Measurements from ENCODE around the gene SOX10. TPM values are rescaled to one million over a fixed set of nuclear protein-coding genes. Genes with fewer than 3 reads are reported as not detected.

Gene SOX10
- total RNA-seq, 1 experiment from 2014 or later, result 2.7 TPM

GRCh38 chr22:37959231-37959825, 25.0 kb downstream of the SOX10 start (continued):
- no peak for TF ChIP-seq USF2 (CRISPR knock-in tag; IDR thresholded peaks at IDR 0.05)
- TF ChIP-seq ESRRA (CRISPR knock-in tag; IDR thresholded peaks at IDR 0.05; ENCODE audit: borderline replicate concordance), result no peak
- no peak for TF ChIP-seq EMX1 (CRISPR knock-in tag; IDR thresholded peaks at IDR 0.05)

GRCh38 chr22:37957232-37957631, 27.1 kb downstream of the SOX10 start:
- CTCF ChIA-PET, result interaction anchor here (0.6 kb wide), 1 partner anchor 140 kb away, joined by 3 read pairs; no protein-coding TSS in a partner anchor

More at GRCh38 chr22:37957232-37957631, 27.1 kb downstream of the SOX10 start:
- peaks cover 20% of the 10 kb centered on the region for H3K4me1 Mint-ChIP-seq
- peaks cover 11% of the 10 kb centered on the region for H3K27me3 Mint-ChIP-seq (ENCODE audit: low read depth)
- no peak for DNase-seq (ENCODE audit: low spot score)
- no peak overlapping the region for H3K27ac Mint-ChIP-seq
- no peak for ATAC-seq
- no peak overlapping the region for H3K4me3 Mint-ChIP-seq
- H3K9me3 Mint-ChIP-seq, result no peaks in the 10 kb centered on the region
- TF ChIP-seq ZNF671 (CRISPR knock-in tag; IDR thresholded peaks at IDR 0.05) (no peak), USF2 (CRISPR knock-in tag; IDR thresholded peaks at IDR 0.05) (no peak), IRF2 (CRISPR knock-in tag; IDR thresholded peaks at IDR 0.05; ENCODE audit: borderline replicate concordance, low read depth) (no peak), ZSCAN18 (CRISPR knock-in tag; IDR thresholded peaks at IDR 0.05) (no peak), CDX4 (CRISPR knock-in tag; IDR thresholded peaks at IDR 0.05; ENCODE audit: borderline replicate concordance) (no peak), AR (CRISPR knock-in tag; IDR thresholded peaks at IDR 0.05) (no peak), SMAD3 (CRISPR knock-in tag; IDR thresholded peaks at IDR 0.05; ENCODE audit: borderline replicate concordance) (no peak), ZNF232 (CRISPR knock-in tag; IDR thresholded peaks at IDR 0.05) (no peak), HMGXB4 (CRISPR knock-in tag; IDR thresholded peaks at IDR 0.05) (no peak), EMX1 (CRISPR knock-in tag; IDR thresholded peaks at IDR 0.05) (no peak), CREB1 (CRISPR knock-in tag; IDR thresholded peaks at IDR 0.05) (no peak), STAT6 (CRISPR knock-in tag; conservative IDR thresholded peaks at IDR 0.05; ENCODE audit: low read depth) (no peak)
- H3K36me3 Mint-ChIP-seq, result peaks cover 48% of the 10 kb centered on the region
- POLR2A ChIA-PET, result no interaction called here

Measured in WTC11 (cell line).